Subcutaneous abdominal adipose tissue (tissue), 5 donors: Measurements from ENCODE around the gene DAAM1.

ENCODE experiments used
- H3K27ac ChIP-seq: one replicate; pipeline ENCODE4 v1.7.0; 2013; ENCODE audit warnings: low read depth, mild to moderate bottlenecking, inconsistent platforms, low read length, moderate library complexity
- H3K27me3 ChIP-seq, 5 donors: one replicate each; pipeline ENCODE4 v1.7.0; 2013; ENCODE audit warnings: low read length in 5 of 5, inconsistent platforms in 1 of 5; ENCODE audit not compliant: control insufficient read depth in 5 of 5, insufficient read depth in 4 of 5
- H3K36me3 ChIP-seq, 5 donors: one replicate each; pipeline ENCODE4 v1.7.0; 2013; ENCODE audit warnings: low read length in 5 of 5; ENCODE audit not compliant: control insufficient read depth in 5 of 5, insufficient read depth in 5 of 5
- H3K4me1 ChIP-seq, 5 donors: one replicate each; pipeline ENCODE4 v1.7.0; 2013; ENCODE audit warnings: low read length in 5 of 5, mild to moderate bottlenecking in 3 of 5, moderate library complexity in 1 of 5; ENCODE audit not compliant: control insufficient read depth in 5 of 5, insufficient read depth in 5 of 5
- H3K4me3 ChIP-seq, 5 donors: one replicate each; pipeline ENCODE4 v1.7.0; 2013; ENCODE audit warnings: low read length in 5 of 5, low read depth in 1 of 5
- H3K9ac ChIP-seq, 5 donors: one replicate each; pipeline ENCODE4 v1.7.0; 2013; ENCODE audit warnings: low read length in 5 of 5, mild to moderate bottlenecking in 4 of 5, moderate library complexity in 3 of 5
- H3K9me3 ChIP-seq, 5 donors: one replicate each; pipeline ENCODE4 v1.7.0; 2013; ENCODE audit warnings: low read length in 5 of 5; ENCODE audit not compliant: control insufficient read depth in 5 of 5
- donor health status: healthy.
- donor health status: healthy.
- donor health status: healthy.
- donor health status: healthy.
- donor health status: healthy.

The DAAM1 gene

DNA sequence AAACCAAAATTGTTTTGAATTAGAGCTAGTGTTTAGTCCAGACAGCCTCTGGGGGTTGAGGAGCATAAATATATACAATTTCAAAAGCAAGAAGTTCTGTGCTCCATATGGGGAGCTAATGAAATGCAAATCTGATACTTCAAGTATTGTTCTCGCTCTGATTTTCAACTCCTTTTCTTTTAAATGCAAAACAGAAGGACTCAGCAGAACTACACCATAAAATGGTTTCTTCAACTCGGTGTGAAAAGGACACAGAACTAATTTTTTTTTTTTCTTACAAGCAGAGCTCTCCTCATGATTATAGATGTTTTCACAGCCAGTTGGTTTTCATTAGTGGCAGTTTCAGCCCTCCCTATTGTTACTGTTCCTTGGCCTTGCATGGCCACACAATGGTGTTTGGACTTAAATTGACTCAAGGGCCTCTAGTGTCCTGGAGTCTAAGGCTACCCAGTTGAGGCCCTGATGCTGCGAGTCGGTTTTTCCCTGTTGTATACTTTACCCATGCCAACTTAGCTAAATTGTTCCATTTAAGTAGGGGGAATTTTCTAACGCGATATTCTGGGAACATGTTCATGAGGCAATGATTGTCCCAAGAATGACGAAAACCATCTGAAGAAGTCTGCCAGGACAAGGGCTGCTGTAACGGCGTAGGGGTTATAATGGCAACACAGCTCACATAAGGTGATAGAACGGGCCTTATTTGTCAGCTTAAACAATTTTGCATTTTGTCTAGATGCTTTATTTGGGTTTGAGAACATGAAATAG is 156.4 kb downstream of the DAAM1 start:
- Histone ChIP-seq H3K9ac (no peak overlapping the region), H3K4me3 (no peak overlapping the region), H3K4me1 (peaks cover 0 to 24% (median 19%) of the 10 kb centered on the region in 5 donors), H3K36me3 (peaks cover 21 to 45% (median 34%) of the 10 kb centered on the region in 5 donors), H3K9me3 (no peaks in the 10 kb centered on the region), H3K27ac (no peak overlapping the region), H3K27me3 (no peaks in the 10 kb centered on the region)

DNA sequence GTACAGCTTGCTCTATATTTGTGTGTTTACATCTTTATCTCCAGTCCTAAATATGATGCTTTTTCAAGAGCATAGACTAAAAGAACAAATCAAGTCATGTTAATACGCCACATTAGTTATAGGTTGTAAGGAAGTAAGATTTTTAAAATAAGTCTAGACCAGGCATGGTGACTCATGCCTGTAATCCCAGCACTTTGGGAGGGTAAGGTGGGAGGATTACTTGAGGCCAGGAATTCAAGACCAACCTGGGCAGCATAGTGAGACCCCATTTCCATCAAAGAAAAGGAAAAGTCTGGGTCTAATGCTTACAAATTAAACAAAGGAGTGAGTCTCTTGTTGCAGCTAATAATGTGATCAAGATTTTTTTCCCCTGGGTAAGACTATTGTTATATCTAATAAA is 157.9 kb downstream of the DAAM1 start:
- H3K4me3 ChIP-seq = no peak overlapping the region
- H3K4me1 ChIP-seq = peaks cover 0 to 27% (median 22%) of the 10 kb centered on the region in 5 donors
- H3K9me3 ChIP-seq = no peaks in the 10 kb centered on the region
- H3K27ac ChIP-seq = no peak overlapping the region
- no peak overlapping the region for H3K9ac ChIP-seq
- peaks cover 23 to 50% (median 32%) of the 10 kb centered on the region in 5 donors for H3K36me3 ChIP-seq
- H3K27me3 ChIP-seq = no peaks in the 10 kb centered on the region

DNA sequence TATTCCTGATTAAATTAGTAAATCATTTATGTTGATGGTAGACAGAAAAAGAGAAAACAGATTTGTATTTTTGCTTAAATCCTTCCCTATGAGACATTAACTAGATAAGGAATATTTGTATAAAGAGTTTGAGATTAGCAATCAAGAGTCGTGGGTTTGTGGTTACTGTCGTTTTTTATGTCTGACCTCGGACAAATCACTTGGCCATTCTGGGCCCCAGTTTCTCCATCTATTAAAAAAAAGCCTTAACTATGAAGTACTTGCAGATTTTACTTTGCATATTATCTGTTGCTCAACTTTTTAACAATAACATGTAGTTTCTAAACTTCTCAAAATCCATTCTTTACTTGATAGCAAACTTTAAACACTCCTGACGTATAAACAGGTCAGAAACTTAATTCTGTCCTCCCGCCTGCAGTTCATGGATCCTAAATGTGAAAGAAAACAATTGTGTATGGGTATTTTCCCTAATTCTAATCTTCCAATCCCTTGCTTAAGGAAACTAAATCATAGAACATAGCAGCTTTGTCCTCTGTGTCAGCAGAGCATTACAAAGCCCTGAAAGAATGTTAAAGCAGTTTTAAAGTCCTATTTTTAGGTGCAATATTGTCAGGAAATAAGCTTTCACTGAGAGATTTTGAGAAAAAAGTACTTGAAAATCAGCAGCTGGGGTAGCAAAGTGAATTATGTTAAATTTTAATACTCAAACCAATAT is 158.5 kb downstream of the DAAM1 start:
- peak overlapping the region; percentile 12 for H3K27ac ChIP-seq
- no peak overlapping the region for H3K9ac ChIP-seq
- H3K4me1 ChIP-seq = peaks cover 0 to 27% (median 22%) of the 10 kb centered on the region in 5 donors

GRCh38 chr14:59347511-59347900 is 159.0 kb downstream of the DAAM1 start:
- Histone ChIP-seq H3K36me3 (peaks cover 28 to 53% (median 31%) of the 10 kb centered on the region in 5 donors), H3K27me3 (no peaks in the 10 kb centered on the region), H3K27ac (peak overlapping the region; percentile 12), H3K9ac (no peak overlapping the region), H3K9me3 (no peaks in the 10 kb centered on the region), H3K4me1 (peaks cover 0 to 27% (median 22%) of the 10 kb centered on the region in 5 donors), H3K4me3 (no peak overlapping the region)

More for the DNA sequence above, 158.5 kb downstream of the DAAM1 start:
- Histone ChIP-seq H3K27me3 (no peaks in the 10 kb centered on the region), H3K9me3 (no peaks in the 10 kb centered on the region), H3K4me3 (no peak overlapping the region), H3K36me3 (peaks cover 25 to 52% (median 34%) of the 10 kb centered on the region in 5 donors)

- H3K36me3 ChIP-seq = peaks cover 31 to 53% (median 33%) of the 10 kb centered on the region in 5 donors
- peak overlapping the region; percentile 12 for H3K27ac ChIP-seq
- H3K9me3 ChIP-seq = no peaks in the 10 kb centered on the region
- no peak overlapping the region for H3K9ac ChIP-seq
- no peaks in the 10 kb centered on the region for H3K27me3 ChIP-seq
- H3K4me1 ChIP-seq = peaks cover 0 to 28% (median 22%) of the 10 kb centered on the region in 5 donors
- no peak overlapping the region for H3K4me3 ChIP-seq
Measured at GRCh38 chr14:59347915-59348314, 159.4 kb downstream of the DAAM1 start.

- Histone ChIP-seq H3K27me3 (no peaks in the 10 kb centered on the region), H3K4me1 (peaks cover 0 to 25% (median 18%) of the 10 kb centered on the region in 5 donors), H3K4me3 (no peak overlapping the region), H3K9ac (no peak overlapping the region), H3K9me3 (no peaks in the 10 kb centered on the region), H3K36me3 (peaks cover 33 to 63% (median 43%) of the 10 kb centered on the region in 5 donors), H3K27ac (peak overlapping the region; percentile 38)
Measured at GRCh38 chr14:59349258-59349701, 160.8 kb downstream of the DAAM1 start.

DNA sequence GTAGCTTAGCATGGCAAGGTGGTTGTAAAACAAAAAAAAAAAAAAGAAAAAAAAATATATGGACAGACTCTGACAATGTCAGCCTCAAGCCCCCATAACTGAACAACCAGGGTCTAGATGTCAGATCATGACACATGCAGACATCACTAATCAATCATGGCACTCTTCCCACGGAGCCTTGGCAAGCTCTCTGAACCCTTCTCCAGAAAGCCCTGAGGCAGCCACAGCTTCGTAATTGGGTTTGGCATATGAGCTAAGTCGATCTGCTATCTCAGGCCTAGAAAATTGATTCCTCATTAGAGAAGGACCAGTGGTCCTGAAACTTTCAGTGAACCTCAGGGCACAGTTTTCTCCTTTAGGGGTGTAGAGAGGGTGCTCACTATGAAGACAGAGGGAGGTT is 164.5 kb downstream of the DAAM1 start:
- H3K36me3 ChIP-seq = peaks cover 45 to 80% (median 61%) of the 10 kb centered on the region in 5 donors
- H3K4me3 ChIP-seq = no peak overlapping the region
- no peaks in the 10 kb centered on the region for H3K27me3 ChIP-seq
- H3K27ac ChIP-seq = peak overlapping the region; percentile 19
- H3K9ac ChIP-seq = no peak overlapping the region
- no peaks in the 10 kb centered on the region for H3K9me3 ChIP-seq
- H3K4me1 ChIP-seq = peaks cover 0 to 36% (median 23%) of the 10 kb centered on the region in 5 donors

DNA sequence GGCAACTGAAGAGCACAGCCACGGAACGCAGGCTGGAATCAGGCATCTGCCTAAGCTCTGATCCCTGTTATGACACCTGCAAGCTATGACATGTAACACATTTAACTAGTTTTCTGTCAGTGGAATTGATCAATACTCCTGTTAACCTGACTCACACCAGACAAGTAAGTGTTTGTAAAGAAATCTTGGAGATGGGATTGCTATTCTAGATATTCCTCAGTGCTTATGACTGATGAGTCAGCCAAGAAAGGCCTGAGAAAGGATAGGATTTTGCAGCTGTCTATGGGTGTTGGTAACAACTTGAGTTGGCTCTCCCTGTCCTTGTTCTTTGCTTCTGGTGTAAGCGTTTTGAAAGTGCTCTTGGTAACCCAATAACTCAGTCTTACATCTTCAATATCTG is 166.2 kb downstream of the DAAM1 start:
- peak overlapping the region in 1 of 5 donors; percentile 37 for H3K9ac ChIP-seq
- H3K36me3 ChIP-seq = peaks cover 40 to 72% (median 55%) of the 10 kb centered on the region in 5 donors
- no peaks in the 10 kb centered on the region for H3K9me3 ChIP-seq
- H3K27ac ChIP-seq = peak overlapping the region; percentile 54
- H3K4me3 ChIP-seq = no peak overlapping the region
- no peaks in the 10 kb centered on the region for H3K27me3 ChIP-seq
- H3K4me1 ChIP-seq = peaks cover 4 to 40% (median 26%) of the 10 kb centered on the region in 5 donors

DNA sequence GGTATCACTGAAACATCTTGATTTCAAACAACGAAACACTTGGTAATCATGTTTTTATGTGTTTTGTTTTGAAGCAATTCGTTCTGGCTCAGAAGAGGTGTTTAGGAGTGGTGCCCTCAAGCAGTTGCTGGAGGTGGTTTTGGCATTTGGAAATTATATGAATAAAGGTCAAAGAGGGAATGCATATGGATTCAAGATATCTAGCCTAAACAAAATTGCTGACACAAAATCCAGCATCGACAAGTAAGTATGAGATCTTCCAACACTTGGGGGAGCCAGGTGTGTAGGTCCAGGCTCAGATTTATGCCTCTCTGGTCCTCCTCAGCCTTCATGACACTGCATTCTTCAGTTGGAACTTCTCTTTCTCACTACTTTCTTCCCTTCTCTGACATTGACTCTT is 166.6 kb downstream of the DAAM1 start:
- Histone ChIP-seq H3K9ac (no peak overlapping the region), H3K9me3 (no peaks in the 10 kb centered on the region), H3K27me3 (no peaks in the 10 kb centered on the region), H3K36me3 (peaks cover 40 to 67% (median 51%) of the 10 kb centered on the region in 5 donors), H3K27ac (peak overlapping the region; percentile 17), H3K4me3 (no peak overlapping the region), H3K4me1 (peaks cover 4 to 40% (median 26%) of the 10 kb centered on the region in 5 donors)

DNA sequence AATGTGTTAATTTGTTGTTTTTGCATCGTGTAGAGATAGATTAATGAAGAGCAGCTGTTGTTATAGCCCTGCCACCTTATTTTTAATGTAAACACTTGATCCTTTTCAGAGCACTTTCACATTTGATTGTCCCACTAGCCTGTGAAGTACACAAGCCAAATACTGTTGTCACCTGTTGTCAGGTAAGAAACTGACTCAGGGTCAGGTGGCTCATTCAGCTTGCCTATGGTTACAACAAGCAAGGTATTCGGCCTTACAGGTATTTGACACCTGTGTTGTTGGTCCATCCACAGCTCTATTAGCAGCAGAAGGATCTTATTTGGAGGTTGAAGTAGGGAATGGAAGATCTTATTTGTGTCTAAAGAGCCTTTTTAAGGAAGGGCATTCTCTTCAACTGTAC is 167.8 kb downstream of the DAAM1 start:
- Histone ChIP-seq H3K36me3 (peaks cover 34 to 57% (median 46%) of the 10 kb centered on the region in 5 donors), H3K27me3 (no peaks in the 10 kb centered on the region), H3K4me3 (no peak overlapping the region), H3K27ac (no peak overlapping the region), H3K9ac (no peak overlapping the region), H3K9me3 (no peaks in the 10 kb centered on the region), H3K4me1 (peaks cover 6 to 49% (median 37%) of the 10 kb centered on the region in 5 donors)
